GM18867 (cell line): ENCODE data around the gene POFUT1.
"Not testable (repeated sequence)": the region's sequence is repeated elsewhere in the genome, so short reads cannot be mapped to it uniquely, and the experiment has no call there.

Experiments used
- ATAC-seq: cut with Tn5 transposase; IDR thresholded peaks from one replicate; pipeline ENCODE4 v1.9.1; 2021; ENCODE audit warnings: mild to moderate bottlenecking, moderate library complexity; ENCODE audit not compliant: unreplicated experiment

POFUT1 gene

GRCh38 chr20:32271620-32272019 lies 63.9 kb downstream of the POFUT1 start:
- no peak for ATAC-seq

- ATAC-seq = no peak
Measured at GRCh38 chr20:32274359-32274758, 66.7 kb downstream of the POFUT1 start.

- ATAC-seq = not testable (repeated sequence)
Measured at GRCh38 chr20:32275163-32275562, 67.5 kb downstream of the POFUT1 start.

- ATAC-seq = peak; percentile 81
Measured at GRCh38 chr20:32277361-32278198, 69.9 kb downstream of the POFUT1 start, which contains the start of gene KIF3B. TSS of gene KIF3B (plus strand) at chr20:32277651. CDS start at chr20:32309778, 32,127 bp downstream.

GRCh38 chr20:32278199-32278643 lies 70.5 kb downstream of the POFUT1 start:
- peak; percentile 74 for ATAC-seq

- ATAC-seq = no peak
Measured at GRCh38 chr20:32281711-32282110, 74.0 kb downstream of the POFUT1 start.

- no peak for ATAC-seq
Measured at GRCh38 chr20:32282461-32282860, 74.8 kb downstream of the POFUT1 start.

- peak; percentile 34 for ATAC-seq
Measured at GRCh38 chr20:32285082-32285620, 77.5 kb downstream of the POFUT1 start.

GRCh38 chr20:32285621-32286371 lies 78.1 kb downstream of the POFUT1 start:
- ATAC-seq = peak; percentile 70

- ATAC-seq = no peak
Measured at GRCh38 chr20:32287231-32287638, 79.6 kb downstream of the POFUT1 start.
